A673 (cell line): ENCODE data around the gene STRIP1. TPM values are rescaled to one million over a fixed set of nuclear protein-coding genes. Genes with fewer than 3 reads are reported as not detected.

ENCODE experiments used
- BruUV-seq: library from RNA; stranded (reverse); fragments of 400-500 nt; replicated peaks from 2 replicates; lab custom pipeline; 2021; lab: Mats Ljungman, UMichigan
- CTCF ChIA-PET: fragments of 300-600 bp; sonication (Branson Sonifier 250); formaldehyde crosslinking; loops from one replicate; lab custom pipeline; 2022; ENCODE audit warnings: antibody characterized with exemption; lab: Charles Lee
- POLR2A ChIA-PET: fragments of 300-600 bp; sonication (Branson Sonifier 250); formaldehyde crosslinking; loops from one replicate; lab custom pipeline; 2022; ENCODE audit warnings: antibody characterized with exemption; ENCODE audit not compliant: low non-redundant PET; lab: Charles Lee
- DNase-seq: peaks from one replicate; pipeline ENCODE4 v3.0.0-alpha.2; 2015; ENCODE audit warnings: low spot score
- H3K27ac ChIP-seq: fragments of 200-600 bp; sonication (generic); 2 replicates; pipeline ENCODE4 v1.5.1; 2016; ENCODE audit warnings: mixed run types, low read depth, mild to moderate bottlenecking, mixed read lengths, antibody characterized with exemption, low read length; ENCODE audit not compliant: poor library complexity, severe bottlenecking
- H3K27me3 ChIP-seq: fragments of 200-600 bp; sonication (generic); replicated peaks from 2 replicates; pipeline ENCODE4 v1.6.1; 2017; ENCODE audit warnings: mixed run types, low read depth, mild to moderate bottlenecking, mixed read lengths, antibody characterized with exemption, low read length; ENCODE audit not compliant: insufficient read depth, poor library complexity
- H3K36me3 ChIP-seq: fragments of 200-600 bp; sonication (generic); 2 replicates; pipeline ENCODE4 v1.6.1; 2016; ENCODE audit warnings: mixed run types, mild to moderate bottlenecking, mixed read lengths, antibody characterized with exemption, low read length; ENCODE audit not compliant: insufficient read depth, poor library complexity, severe bottlenecking
- H3K4me1 ChIP-seq: fragments of 200-600 bp; sonication (generic); 2 replicates; pipeline ENCODE4 v1.6.1; 2017; ENCODE audit warnings: mixed run types, mild to moderate bottlenecking, mixed read lengths, antibody characterized with exemption, low read length; ENCODE audit not compliant: insufficient read depth, poor library complexity, severe bottlenecking
- H3K4me3 ChIP-seq: fragments of 200-600 bp; sonication (generic); 2 replicates; pipeline ENCODE4 v1.5.1; 2016; ENCODE audit warnings: low read depth, mixed run types, mild to moderate bottlenecking, mixed read lengths, low read length; ENCODE audit not compliant: poor library complexity, severe bottlenecking
- H3K9me3 ChIP-seq: fragments of 200-600 bp; sonication (generic); 2 replicates; pipeline ENCODE4 v1.6.1; 2016; ENCODE audit warnings: mixed run types, low read depth, mild to moderate bottlenecking, mixed read lengths, antibody characterized with exemption, low read length; ENCODE audit not compliant: poor library complexity, severe bottlenecking
- CTCF ChIP-seq: fragments of 300-800, 200-600 bp; sonication (generic); conservative IDR thresholded peaks from 2 replicates; pipeline ENCODE4 v1.5.1; 2017; ENCODE audit warnings: low read depth, mild to moderate bottlenecking, antibody characterized with exemption, low read length, moderate library complexity, mixed read lengths
- EZH2 ChIP-seq: fragments of 200-600 bp; sonication (generic); IDR thresholded peaks from 2 replicates; pipeline ENCODE4 v1.6.1; 2017; ENCODE audit warnings: borderline replicate concordance, low read depth, mild to moderate bottlenecking, mixed read lengths, antibody characterized with exemption, low read length; ENCODE audit not compliant: poor library complexity, severe bottlenecking
- intact Hi-C: fragments of 100-400 bp; cut with micrococcal nuclease; formaldehyde crosslinking; loops from one replicate; pipeline ENCODE4 v1.10.0; 2022; ENCODE audit not compliant: unreplicated experiment
- total RNA-seq: library from RNA; stranded (reverse); gene quantifications from 2 replicates; pipeline ENCODE4 v1.2.3, GENCODE V29; 2021

The STRIP1 gene
- total RNA-seq, 1 experiment from 2014 or later: 57.7 TPM

DNA sequence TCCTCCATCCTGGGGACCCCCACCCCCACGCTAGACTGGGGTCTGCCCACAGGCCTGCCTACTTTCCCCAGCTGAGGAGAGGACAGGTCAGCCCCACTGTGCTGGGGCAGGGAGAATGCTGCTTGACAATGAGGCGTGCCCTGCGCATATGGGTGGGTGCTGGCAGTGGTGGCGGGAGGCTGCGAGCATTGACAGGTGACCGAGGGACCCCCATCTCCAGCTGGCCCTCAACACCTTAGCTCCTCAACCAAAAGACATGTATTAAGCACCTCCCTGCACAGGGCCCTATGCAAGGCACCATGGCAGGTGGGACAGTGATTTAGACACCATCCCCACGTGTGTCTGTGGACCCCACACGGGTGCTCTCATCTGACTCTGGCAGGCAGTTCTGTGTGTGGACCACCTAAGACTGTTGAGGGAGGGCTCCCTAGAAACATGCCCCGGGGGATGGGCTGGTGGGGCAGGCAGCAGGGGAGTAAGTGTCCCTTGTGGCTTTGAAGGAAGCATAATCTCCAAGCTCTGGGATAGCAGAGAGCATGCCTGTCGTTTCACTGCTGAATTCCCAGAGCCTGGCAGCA lies 54.4 kb downstream of the STRIP1 start:
- DNase-seq: no peak
- TF ChIP-seq EZH2: no peak
- ChIA-PET CTCF (interaction anchor here (1.1 to 1.4 kb wide), 7 partner anchors 13 to 407 kb away, joined by 3 to 23 read pairs (median 8); no protein-coding TSS in a partner anchor), POLR2A (no interaction called here)
- intact Hi-C loops: no loop called here
- no peaks in the 10 kb centered on the region for H3K36me3 ChIP-seq
- H3K4me3 ChIP-seq: no peak overlapping the region
- H3K27ac ChIP-seq: no peak overlapping the region
- H3K9me3 ChIP-seq: no peaks in the 10 kb centered on the region
- BruUV-seq: no TSS peak
- peaks cover 10% of the 10 kb centered on the region for H3K4me1 ChIP-seq
- peaks cover 68% of the 10 kb centered on the region for H3K27me3 ChIP-seq

- Histone ChIP-seq H3K4me1 (peaks cover 2% of the 10 kb centered on the region), H3K4me3 (no peak overlapping the region), H3K27me3 (peaks cover 65% of the 10 kb centered on the region), H3K27ac (no peak overlapping the region), H3K36me3 (no peaks in the 10 kb centered on the region), H3K9me3 (no peaks in the 10 kb centered on the region)
- intact Hi-C loops: no loop called here
- ChIA-PET CTCF (interaction anchor here (2.5 kb wide), 1 partner anchor 16 kb away, joined by 6 read pairs; no protein-coding TSS in a partner anchor), POLR2A (no interaction called here)
- no peak for DNase-seq
- BruUV-seq: no TSS peak
- no peak for TF ChIP-seq EZH2
- no peak for TF ChIP-seq CTCF
These were observed 55.3 kb downstream of the STRIP1 start for GRCh38 chr1:110089561-110090275.

- Histone ChIP-seq H3K4me1 (no peaks in the 10 kb centered on the region), H3K9me3 (no peaks in the 10 kb centered on the region), H3K36me3 (no peaks in the 10 kb centered on the region), H3K27ac (no peak overlapping the region), H3K27me3 (peaks cover 61% of the 10 kb centered on the region), H3K4me3 (no peak overlapping the region)
- no peak for TF ChIP-seq CTCF
- no peak for TF ChIP-seq EZH2
- no peak for DNase-seq
- intact Hi-C loops: no loop called here
- CTCF ChIA-PET: interaction anchor here (1.2 to 2.5 kb wide), 2 partner anchors 15 to 32 kb away, joined by 3 to 6 read pairs; no protein-coding TSS in a partner anchor
- BruUV-seq: no TSS peak
- POLR2A ChIA-PET: interaction anchor here (0.6 kb wide), 1 partner anchor 25 kb away, joined by 5 read pairs; no protein-coding TSS in a partner anchor
These were observed 57.0 kb downstream of the STRIP1 start for GRCh38 chr1:110091381-110091780.
